K562 (cell line): ENCODE measurements around the gene TSEN34. TPM values are rescaled to one million over a fixed set of nuclear protein-coding genes. Genes with fewer than 3 reads are reported as not detected.
A peak's percentile ranks its signal among the peaks of the same experiment; 100 is the strongest.

ENCODE experiments used
- ATAC-seq: fragments of 200-7000 bp; cut with Tn5 transposase; 3 replicates; pipeline ENCODE4 v1.9.1; 2020; ENCODE audit warnings: moderate library complexity
- BruUV-seq: library from RNA; stranded (reverse); fragments of 400-500 nt; replicated peaks from 2 replicates; lab custom pipeline; 2021; lab: Mats Ljungman, UMichigan
- CTCF ChIA-PET: fragments of 300-600 bp; formaldehyde crosslinking; extraction: SDS; loops from one replicate; lab custom pipeline; 2021; ENCODE audit warnings: low intra/inter-chr PET ratio; lab: Yijun Ruan, JAX
- POLR2A ChIA-PET: fragments of 300-600, 350-650 bp; sonication (Branson Sonifier 250); formaldehyde crosslinking; extraction: SDS; loops from one replicate; lab custom pipeline; 2021; ENCODE audit warnings: antibody characterized with exemption, inconsistent platforms; lab: Yijun Ruan, JAX
- DNase-seq, 4 experiments: peaks; one replicate each; pipeline versions ENCODE4 v3.0.0 to v3.0.0-alpha.2; 2011 to 2018; ENCODE audit warnings: low spot score in 3 of 4, mixed read lengths in 3 of 4; ENCODE audit errors: extremely low read depth in 1 of 4
- FAIRE-seq: peaks from 2 replicates; lab custom pipeline; 2011; peaks lifted over from hg19 to GRCh38; lab: Jason Lieb, UNC
- H2AFZ ChIP-seq: 2 replicates; pipeline ENCODE4 v1.6.0; 2011; ENCODE audit warnings: low read depth, low read length, control low read depth, inconsistent platforms
- H3K27ac ChIP-seq: fragments of 200-600 bp; 3 replicates; pipeline ENCODE4 v1.8.0; 2011; ENCODE audit warnings: low read depth, mild to moderate bottlenecking, control low read depth, inconsistent platforms, low read length, moderate library complexity, mixed read lengths; ENCODE audit errors: extremely low read depth
- H3K27me3 ChIP-seq, 2 experiments: fragments of 300-600 bp in 1 of 2; 2 replicates in 1 of 2; 3 replicates in 1 of 2; pipeline versions ENCODE4 v1.6.0 to v1.8.0; 2011; ENCODE audit warnings: inconsistent platforms in 2 of 2, low read length in 2 of 2, mild to moderate bottlenecking in 1 of 2, mixed read lengths in 1 of 2, moderate library complexity in 1 of 2; ENCODE audit not compliant: control insufficient read depth in 2 of 2, insufficient read depth in 2 of 2
- H3K36me3 ChIP-seq: fragments of 300-600 bp; 3 replicates; pipeline ENCODE4 v1.8.0; 2011; ENCODE audit warnings: mild to moderate bottlenecking, low read length, inconsistent platforms; ENCODE audit not compliant: control insufficient read depth, insufficient read depth
- H3K4me1 ChIP-seq, 2 experiments: fragments of 200-600 bp in 1 of 2; replicated peaks in 1 of 2; 2 replicates in 1 of 2; 3 replicates in 1 of 2; pipeline versions ENCODE4 v1.5.1 to v1.8.0; 2011; ENCODE audit warnings: inconsistent platforms in 2 of 2, low read length in 2 of 2, mild to moderate bottlenecking in 1 of 2, mixed read lengths in 1 of 2, moderate library complexity in 1 of 2; ENCODE audit not compliant: control insufficient read depth in 2 of 2, insufficient read depth in 2 of 2
- H3K4me2 ChIP-seq: 2 replicates; pipeline ENCODE4 v1.6.1; 2011; ENCODE audit warnings: low read length, control low read depth, inconsistent platforms, mixed read lengths; ENCODE audit not compliant: insufficient read depth
- H3K4me3 ChIP-seq: fragments of 200-600 bp; sonication (generic), shearing (Covaris generic); 2 replicates; pipeline ENCODE4 v1.5.1; 2016; ENCODE audit warnings: control low read depth, inconsistent platforms
- H3K79me2 ChIP-seq: fragments of 200-600 bp; 3 replicates; pipeline ENCODE4 v1.8.0; 2011; ENCODE audit warnings: low read length, inconsistent platforms; ENCODE audit not compliant: control insufficient read depth, insufficient read depth
- H3K9ac ChIP-seq, 2 experiments: 2 replicates each; pipeline versions ENCODE4 v1.6.0 to v1.6.1; 2011; ENCODE audit warnings: low read depth in 2 of 2, low read length in 2 of 2, control low read depth in 1 of 2, inconsistent platforms in 1 of 2, mild to moderate bottlenecking in 1 of 2, mixed read lengths in 1 of 2; ENCODE audit not compliant: insufficient read depth in 1 of 2
- H3K9me1 ChIP-seq: one replicate; pipeline ENCODE4 v1.6.0; 2011; ENCODE audit warnings: inconsistent platforms, mild to moderate bottlenecking, low read length, moderate library complexity; ENCODE audit not compliant: control insufficient read depth, insufficient read depth
- H3K9me3 ChIP-seq: replicated peaks from 2 replicates; pipeline ENCODE4 v1.5.1; 2011; ENCODE audit warnings: low read depth, low read length, inconsistent platforms; ENCODE audit not compliant: control insufficient read depth, insufficient read depth
- H4K20me1 ChIP-seq: replicated peaks from 2 replicates; pipeline ENCODE4 v1.6.1; 2011; ENCODE audit warnings: low read length, inconsistent platforms, mixed read lengths; ENCODE audit not compliant: control insufficient read depth, insufficient read depth
- COPS2 ChIP-seq: fragments of 450-650 bp; conservative IDR thresholded peaks from 2 replicates; pipeline ENCODE4 v1.6.1; 2016; ENCODE audit warnings: mild to moderate bottlenecking, moderate library complexity
- CREB1 ChIP-seq, 2 experiments: sonication (generic) in 1 of 2; formaldehyde crosslinking in 1 of 2; IDR thresholded peaks; 2 replicates each; pipeline versions ENCODE4 v1.6.1 to v1.8.0; 2012 to 2022; ENCODE audit warnings: inconsistent platforms in 1 of 2, mild to moderate bottlenecking in 1 of 2, missing genetic modification reagents in 1 of 2, moderate library complexity in 1 of 2
- FUS ChIP-seq: fragments of 200-400 bp; formaldehyde crosslinking; optimal IDR thresholded peaks from 2 replicates; pipeline ENCODE3; 2017; ENCODE audit warnings: low read depth, low read length
- POLR2A ChIP-seq: fragments of 450-650 bp; conservative IDR thresholded peaks from 2 replicates; pipeline ENCODE4 v1.6.1; 2016
- SPI1 ChIP-seq: IDR thresholded peaks from 2 replicates; pipeline ENCODE4 v1.6.1; 2011; ENCODE audit warnings: low read depth, low read length, control low read depth, borderline replicate concordance
- SUPT5H ChIP-seq: fragments of 450-650 bp; IDR thresholded peaks from 2 replicates; pipeline ENCODE4 v1.6.1; 2016
- ZSCAN32 ChIP-seq: fragments of 450-650 bp; formaldehyde crosslinking; IDR thresholded peaks from 2 replicates; pipeline ENCODE4 v1.4.0; 2020; ENCODE audit warnings: mild to moderate bottlenecking, moderate library complexity
- WGBS: fragments of 100-300 bp; shearing (Covaris generic); methylation state at CpG from one replicate; pipeline ENCODE4 v1.1.6; 2016; ENCODE audit warnings: low coverage, mixed read lengths; ENCODE audit not compliant: insufficient coverage; ENCODE audit errors: missing lambda C conversion rate; 5-methylcytosine and 5-hydroxymethylcytosine counted together
- in situ Hi-C: fragments of 300-500 bp; cut with MboI; formaldehyde crosslinking; loops from 4 replicates; pipeline ENCODE4 v1.15.0; 2018; ENCODE audit warnings: inconsistent platforms, mixed read lengths
- intact Hi-C: fragments of 100-400 bp; cut with micrococcal nuclease; formaldehyde crosslinking; loops from 2 replicates; pipeline ENCODE4 v1.14.2; 2022
- polyA plus RNA-seq, 8 experiments: library from polyadenylated mRNA; depleted of rRNA in 4 of 8; stranded (reverse) in 5 of 8; unstranded in 3 of 8; fragments of >200 nt; fragmentation: Nextera tagmentation in 2 of 8; fragmentation: Illumina TruSeq in 1 of 8; extraction: Ambion mirVana in 2 of 8; extraction: Trizol in 1 of 8; gene quantifications; 2 replicates each; pipeline versions ENCODE4 v1.2.1 to v1.2.3, GENCODE V29; 2011 to 2014; ENCODE audit warnings: inconsistent platforms in 1 of 8, missing spikeins in 1 of 8
- total RNA-seq, 7 experiments: library from RNA; depleted of rRNA in 6 of 7; stranded (reverse); fragments of >200 nt in 6 of 7; fragmentation: Illumina TruSeq in 2 of 7; extraction: Trizol in 2 of 7; gene quantifications; 2 replicates each; pipeline versions ENCODE4 v1.2.1 to v1.2.3, GENCODE V29; 2011 to 2021; ENCODE audit warnings: low replicate concordance in 1 of 7
- TF ChIP-seq, protein P1 (sequence below): fragments of 450-650 bp; conservative IDR thresholded peaks from 2 replicates; pipeline ENCODE4 v1.6.1; 2016; ENCODE audit warnings: missing genetic modification characterization, low read depth, mild to moderate bottlenecking, control low read depth, missing compliant biosample characterization
- TF ChIP-seq, protein P2 (sequence below): fragments of 250-450 bp; sonication (Bioruptor Pico); IDR thresholded peaks from 2 replicates; pipeline ENCODE4 v1.5.0; 2021; ENCODE audit warnings: mild to moderate bottlenecking, moderate library complexity
- TF ChIP-seq, protein P3 (sequence below): fragments of 250-450 bp; sonication (Bioruptor Pico); IDR thresholded peaks from 2 replicates; pipeline ENCODE4 v1.5.0; 2021
- TF ChIP-seq, protein P4 (sequence below): fragments of 250-450 bp; sonication (Bioruptor Pico); IDR thresholded peaks from 2 replicates; pipeline ENCODE4 v1.4.0; 2020

Gene TSEN34
- total and polyA plus RNA-seq, 9 of the 15 experiments (the other 6 are each of a cell fraction or from before 2014, with no cell fraction given) = 3.1 to 57.6 (median 29.5) TPM

DNA sequence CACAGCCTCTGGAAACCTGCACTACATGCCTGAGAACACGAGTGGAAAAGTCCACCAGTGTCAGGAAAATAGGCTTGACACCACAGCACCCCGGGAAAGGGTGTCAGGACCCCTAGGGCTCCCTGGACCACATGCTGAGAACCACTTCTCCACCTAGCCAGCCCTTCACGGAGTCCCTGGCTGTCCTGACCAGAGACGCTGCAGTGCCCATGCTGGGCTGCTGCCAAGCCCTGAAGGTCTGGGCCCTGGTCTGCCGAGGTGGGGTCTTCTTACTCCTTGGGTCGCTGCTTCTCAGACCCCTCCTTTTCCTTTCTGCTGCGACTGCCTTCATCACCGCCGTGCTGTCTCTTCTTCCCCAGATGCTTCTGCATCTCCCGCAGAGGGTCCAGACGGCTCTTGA, 34.6 kb upstream of the TSEN34 start:
- Histone ChIP-seq H3K4me3 (no peak overlapping the region), H3K9me1 (no peaks in the 10 kb centered on the region), H3K9ac (no peak overlapping the region; a peak in 1 of 4 replicates), H4K20me1 (no peaks in the 10 kb centered on the region; the same call in 1 of the 2 replicates), H2AFZ (no peak overlapping the region), H3K4me2 (no peak overlapping the region), H3K79me2 (peaks cover 18% of the 10 kb centered on the region; the same call in 2 of the 3 replicates), H3K36me3 (peaks cover 68% of the 10 kb centered on the region), H3K4me1 (peaks cover 13 to 23% of the 10 kb centered on the region in 2 experiments; a peak in 4 of 5 replicates), H3K27me3 (no peaks in the 10 kb centered on the region), H3K27ac (no peak overlapping the region), H3K9me3 (no peaks in the 10 kb centered on the region)
- in situ Hi-C loops (no loop called here), intact Hi-C loops (no loop called here)
- WGBS = 91% methylated on average over 9 of the region's 11 CpGs
- BruUV-seq = no TSS peak
- ChIA-PET POLR2A (interaction anchor here (0.7 to 1.7 kb wide), 3 partner anchors 18 to 27 kb away, joined by 3 to 6 read pairs (median 3); partner anchors contain the start of gene CNOT3), CTCF (no interaction called here)
- FAIRE-seq = no peak
- no peak for DNase-seq
- ATAC-seq = no peak
- TF ChIP-seq, protein P1, sequence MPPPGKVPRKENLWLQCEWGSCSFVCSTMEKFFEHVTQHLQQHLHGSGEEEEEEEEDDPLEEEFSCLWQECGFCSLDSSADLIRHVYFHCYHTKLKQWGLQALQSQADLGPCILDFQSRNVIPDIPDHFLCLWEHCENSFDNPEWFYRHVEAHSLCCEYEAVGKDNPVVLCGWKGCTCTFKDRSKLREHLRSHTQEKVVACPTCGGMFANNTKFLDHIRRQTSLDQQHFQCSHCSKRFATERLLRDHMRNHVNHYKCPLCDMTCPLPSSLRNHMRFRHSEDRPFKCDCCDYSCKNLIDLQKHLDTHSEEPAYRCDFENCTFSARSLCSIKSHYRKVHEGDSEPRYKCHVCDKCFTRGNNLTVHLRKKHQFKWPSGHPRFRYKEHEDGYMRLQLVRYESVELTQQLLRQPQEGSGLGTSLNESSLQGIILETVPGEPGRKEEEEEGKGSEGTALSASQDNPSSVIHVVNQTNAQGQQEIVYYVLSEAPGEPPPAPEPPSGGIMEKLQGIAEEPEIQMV = no peak
- TF ChIP-seq SUPT5H (0 out of 2 replicates have a peak, but pooled peaks have one; percentile 16), ZSCAN32 (CRISPR knock-in tag) (no peak), POLR2A (peak; percentile 25; the same call in 1 of the 2 replicates), FUS (no peak), COPS2 (no peak), CREB1 (IDR thresholded peaks at IDR 0.05) (no peak), CREB1 (CRISPR knock-in tag; IDR thresholded peaks at IDR 0.05) (no peak), SPI1 (no peak)
- TF ChIP-seq, protein P2, sequence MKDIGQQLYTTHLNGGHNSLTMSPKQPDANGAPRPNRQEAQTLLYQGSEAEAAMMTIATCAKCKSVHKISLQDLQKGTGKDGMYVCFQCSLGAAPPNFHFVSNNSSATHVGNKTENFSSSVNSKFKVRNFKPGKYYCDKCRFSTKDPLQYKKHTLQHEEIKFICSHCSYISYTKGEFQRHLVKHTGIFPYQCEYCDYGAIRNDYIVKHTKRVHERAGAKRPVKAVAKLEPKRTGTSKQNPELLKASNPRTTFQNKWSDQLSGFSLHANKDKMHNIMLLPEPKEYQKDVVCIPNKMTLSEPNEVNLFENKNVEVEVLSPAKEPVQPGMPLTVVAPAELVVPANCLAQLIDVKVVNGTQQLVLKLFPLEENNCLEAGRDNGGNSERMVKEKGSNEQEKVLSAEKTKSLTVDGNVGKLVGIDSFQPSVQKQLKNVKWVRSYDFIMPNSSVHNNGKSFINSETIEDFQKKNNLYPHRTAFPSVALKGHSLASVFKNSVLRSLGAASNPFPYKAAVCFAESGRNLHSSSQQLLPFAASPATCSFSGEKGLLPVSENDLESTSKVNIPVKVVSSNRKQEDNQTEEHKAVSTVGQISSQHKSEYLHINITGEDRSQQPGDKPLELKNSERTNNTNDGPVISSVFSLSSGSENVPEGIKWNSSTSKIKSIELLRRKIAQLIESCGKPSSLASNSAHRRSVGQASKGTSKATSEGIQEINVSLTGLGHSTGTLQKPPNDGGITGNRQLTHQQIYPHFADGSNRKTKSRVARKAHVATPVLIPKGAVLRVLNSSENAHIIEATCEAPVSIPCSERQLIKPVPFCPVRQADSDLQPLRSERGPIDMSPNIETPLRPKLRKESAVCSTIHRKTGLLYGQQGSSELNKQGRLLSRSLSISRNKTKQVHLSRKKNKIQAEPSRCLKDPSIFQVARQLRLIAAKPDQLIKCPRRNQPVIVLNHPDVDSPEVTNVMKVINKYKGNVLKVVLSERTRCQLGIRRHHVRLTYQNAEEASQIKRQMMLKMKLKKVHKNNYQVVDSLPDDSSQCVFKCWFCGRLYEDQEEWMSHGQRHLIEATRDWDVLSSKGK (CRISPR knock-in tag) = no peak
- TF ChIP-seq, protein P3, sequence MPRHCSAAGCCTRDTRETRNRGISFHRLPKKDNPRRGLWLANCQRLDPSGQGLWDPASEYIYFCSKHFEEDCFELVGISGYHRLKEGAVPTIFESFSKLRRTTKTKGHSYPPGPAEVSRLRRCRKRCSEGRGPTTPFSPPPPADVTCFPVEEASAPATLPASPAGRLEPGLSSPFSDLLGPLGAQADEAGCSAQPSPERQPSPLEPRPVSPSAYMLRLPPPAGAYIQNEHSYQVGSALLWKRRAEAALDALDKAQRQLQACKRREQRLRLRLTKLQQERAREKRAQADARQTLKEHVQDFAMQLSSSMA (CRISPR knock-in tag) = no peak
- TF ChIP-seq, protein P4, sequence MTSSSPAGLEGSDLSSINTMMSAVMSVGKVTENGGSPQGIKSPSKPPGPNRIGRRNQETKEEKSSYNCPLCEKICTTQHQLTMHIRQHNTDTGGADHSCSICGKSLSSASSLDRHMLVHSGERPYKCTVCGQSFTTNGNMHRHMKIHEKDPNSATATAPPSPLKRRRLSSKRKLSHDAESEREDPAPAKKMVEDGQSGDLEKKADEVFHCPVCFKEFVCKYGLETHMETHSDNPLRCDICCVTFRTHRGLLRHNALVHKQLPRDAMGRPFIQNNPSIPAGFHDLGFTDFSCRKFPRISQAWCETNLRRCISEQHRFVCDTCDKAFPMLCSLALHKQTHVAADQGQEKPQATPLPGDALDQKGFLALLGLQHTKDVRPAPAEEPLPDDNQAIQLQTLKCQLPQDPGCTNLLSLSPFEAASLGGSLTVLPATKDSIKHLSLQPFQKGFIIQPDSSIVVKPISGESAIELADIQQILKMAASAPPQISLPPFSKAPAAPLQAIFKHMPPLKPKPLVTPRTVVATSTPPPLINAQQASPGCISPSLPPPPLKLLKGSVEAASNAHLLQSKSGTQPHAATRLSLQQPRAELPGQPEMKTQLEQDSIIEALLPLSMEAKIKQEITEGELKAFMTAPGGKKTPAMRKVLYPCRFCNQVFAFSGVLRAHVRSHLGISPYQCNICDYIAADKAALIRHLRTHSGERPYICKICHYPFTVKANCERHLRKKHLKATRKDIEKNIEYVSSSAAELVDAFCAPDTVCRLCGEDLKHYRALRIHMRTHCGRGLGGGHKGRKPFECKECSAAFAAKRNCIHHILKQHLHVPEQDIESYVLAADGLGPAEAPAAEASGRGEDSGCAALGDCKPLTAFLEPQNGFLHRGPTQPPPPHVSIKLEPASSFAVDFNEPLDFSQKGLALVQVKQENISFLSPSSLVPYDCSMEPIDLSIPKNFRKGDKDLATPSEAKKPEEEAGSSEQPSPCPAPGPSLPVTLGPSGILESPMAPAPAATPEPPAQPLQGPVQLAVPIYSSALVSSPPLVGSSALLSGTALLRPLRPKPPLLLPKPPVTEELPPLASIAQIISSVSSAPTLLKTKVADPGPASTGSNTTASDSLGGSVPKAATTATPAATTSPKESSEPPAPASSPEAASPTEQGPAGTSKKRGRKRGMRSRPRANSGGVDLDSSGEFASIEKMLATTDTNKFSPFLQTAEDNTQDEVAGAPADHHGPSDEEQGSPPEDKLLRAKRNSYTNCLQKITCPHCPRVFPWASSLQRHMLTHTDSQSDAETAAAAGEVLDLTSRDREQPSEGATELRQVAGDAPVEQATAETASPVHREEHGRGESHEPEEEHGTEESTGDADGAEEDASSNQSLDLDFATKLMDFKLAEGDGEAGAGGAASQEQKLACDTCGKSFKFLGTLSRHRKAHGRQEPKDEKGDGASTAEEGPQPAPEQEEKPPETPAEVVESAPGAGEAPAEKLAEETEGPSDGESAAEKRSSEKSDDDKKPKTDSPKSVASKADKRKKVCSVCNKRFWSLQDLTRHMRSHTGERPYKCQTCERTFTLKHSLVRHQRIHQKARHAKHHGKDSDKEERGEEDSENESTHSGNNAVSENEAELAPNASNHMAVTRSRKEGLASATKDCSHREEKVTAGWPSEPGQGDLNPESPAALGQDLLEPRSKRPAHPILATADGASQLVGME (CRISPR knock-in tag) = no peak
